Measurements from ENCODE around the gene TMOD3. TPM values are rescaled to one million over a fixed set of nuclear protein-coding genes. Genes with fewer than 3 reads are reported as not detected.

TMOD3 gene
- total RNA-seq, 1 donor from 2014 or later: 75.4 TPM

DNA sequence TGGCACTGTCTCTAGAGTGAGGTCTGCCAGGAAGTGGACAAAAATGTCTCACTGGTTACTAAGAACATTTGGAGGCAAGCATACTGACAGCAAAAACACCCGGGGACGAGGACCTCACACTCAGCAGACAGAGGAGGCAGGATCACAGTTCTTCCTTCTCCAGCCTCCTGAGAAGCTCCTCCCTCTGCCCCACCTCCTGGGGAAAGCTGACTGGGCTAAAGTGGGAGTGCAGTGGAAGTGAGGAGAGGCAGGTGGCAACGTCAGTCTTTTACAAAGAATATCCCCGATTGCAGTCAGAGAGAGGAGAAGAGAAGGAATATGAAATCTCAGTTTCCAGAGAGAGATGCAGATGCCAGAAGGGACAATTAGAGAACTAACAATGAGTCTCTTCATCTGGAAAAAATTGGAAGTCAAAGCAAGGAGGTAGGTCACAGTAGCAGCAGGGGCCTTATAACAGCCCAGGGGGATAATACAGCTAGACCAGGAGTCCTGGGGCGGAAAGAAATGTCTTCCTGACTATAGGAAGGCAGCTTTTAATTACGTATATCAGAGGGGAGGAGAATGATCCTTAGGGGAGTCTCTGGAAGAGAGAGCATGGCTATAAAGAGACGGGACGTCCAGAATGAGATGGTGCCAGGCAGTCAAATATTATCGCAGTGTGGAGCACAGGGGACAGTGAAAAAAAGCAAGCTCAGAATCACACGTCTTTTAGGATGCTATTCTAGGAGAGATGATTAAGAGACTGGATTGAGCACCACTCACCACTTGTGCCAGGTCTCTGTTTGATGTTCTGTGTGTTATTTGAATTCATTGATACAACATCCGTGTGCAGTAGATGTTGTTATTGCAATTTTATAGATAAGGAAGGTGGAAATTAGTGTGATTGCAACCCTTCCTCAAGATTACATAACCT lies 95.0 kb downstream of the TMOD3 start:
- Mint-ChIP-seq H3K27ac (ENCODE audit: unreplicated experiment) (peak overlapping the region; percentile 2), H3K27me3 (ENCODE audit: unreplicated experiment) (no peaks in the 10 kb centered on the region), H3K9me3 (ENCODE audit: unreplicated experiment) (no peaks in the 10 kb centered on the region), H3K36me3 (ENCODE audit: unreplicated experiment) (peaks cover 24% of the 10 kb centered on the region), H3K4me1 (ENCODE audit: unreplicated experiment) (no peaks in the 10 kb centered on the region), H3K4me3 (ENCODE audit: unreplicated experiment) (no peak overlapping the region)
- TF ChIP-seq, protein P1, sequence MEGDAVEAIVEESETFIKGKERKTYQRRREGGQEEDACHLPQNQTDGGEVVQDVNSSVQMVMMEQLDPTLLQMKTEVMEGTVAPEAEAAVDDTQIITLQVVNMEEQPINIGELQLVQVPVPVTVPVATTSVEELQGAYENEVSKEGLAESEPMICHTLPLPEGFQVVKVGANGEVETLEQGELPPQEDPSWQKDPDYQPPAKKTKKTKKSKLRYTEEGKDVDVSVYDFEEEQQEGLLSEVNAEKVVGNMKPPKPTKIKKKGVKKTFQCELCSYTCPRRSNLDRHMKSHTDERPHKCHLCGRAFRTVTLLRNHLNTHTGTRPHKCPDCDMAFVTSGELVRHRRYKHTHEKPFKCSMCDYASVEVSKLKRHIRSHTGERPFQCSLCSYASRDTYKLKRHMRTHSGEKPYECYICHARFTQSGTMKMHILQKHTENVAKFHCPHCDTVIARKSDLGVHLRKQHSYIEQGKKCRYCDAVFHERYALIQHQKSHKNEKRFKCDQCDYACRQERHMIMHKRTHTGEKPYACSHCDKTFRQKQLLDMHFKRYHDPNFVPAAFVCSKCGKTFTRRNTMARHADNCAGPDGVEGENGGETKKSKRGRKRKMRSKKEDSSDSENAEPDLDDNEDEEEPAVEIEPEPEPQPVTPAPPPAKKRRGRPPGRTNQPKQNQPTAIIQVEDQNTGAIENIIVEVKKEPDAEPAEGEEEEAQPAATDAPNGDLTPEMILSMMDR (IDR thresholded peaks at IDR 0.05): no peak
- DNase-seq (ENCODE audit: extremely low spot score, unreplicated experiment): peak; percentile 65

GRCh38 chr15:51926809-51927208 lies 97.4 kb downstream of the TMOD3 start:
- H3K36me3 Mint-ChIP-seq (ENCODE audit: unreplicated experiment): peaks cover 25% of the 10 kb centered on the region
- no peak for DNase-seq (ENCODE audit: extremely low spot score, unreplicated experiment)
- H3K9me3 Mint-ChIP-seq (ENCODE audit: unreplicated experiment): no peaks in the 10 kb centered on the region
- H3K27me3 Mint-ChIP-seq (ENCODE audit: unreplicated experiment): no peaks in the 10 kb centered on the region
- no peak overlapping the region for H3K4me3 Mint-ChIP-seq (ENCODE audit: unreplicated experiment)
- no peaks in the 10 kb centered on the region for H3K4me1 Mint-ChIP-seq (ENCODE audit: unreplicated experiment)
- TF ChIP-seq, protein P1 (IDR thresholded peaks at IDR 0.05): no peak
- no peak overlapping the region for H3K27ac Mint-ChIP-seq (ENCODE audit: unreplicated experiment)

GRCh38 chr15:51931016-51931415 lies 101.6 kb downstream of the TMOD3 start:
- Mint-ChIP-seq H3K4me1 (ENCODE audit: unreplicated experiment) (no peaks in the 10 kb centered on the region), H3K27ac (ENCODE audit: unreplicated experiment) (no peak overlapping the region)
- TF ChIP-seq, protein P1 (IDR thresholded peaks at IDR 0.05): no peak

DNA sequence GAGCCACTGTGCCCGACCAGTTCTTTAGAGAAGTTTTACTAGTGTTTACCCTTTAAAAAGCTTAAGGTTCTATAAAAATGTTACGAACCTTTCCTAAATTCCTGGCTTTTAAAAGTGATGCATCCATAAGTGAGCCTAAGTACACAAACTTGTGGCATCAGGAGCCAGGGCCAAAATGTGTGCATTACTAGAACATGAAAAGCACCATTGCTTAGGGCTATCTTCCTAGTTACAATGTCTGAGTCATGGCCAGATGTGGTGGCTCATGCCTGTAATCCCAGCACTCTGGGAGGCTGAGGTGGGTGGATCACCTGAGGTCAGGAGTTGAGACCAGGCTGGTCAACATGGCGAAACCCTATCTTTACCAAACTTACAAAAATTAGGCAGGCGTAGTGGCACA lies 102.2 kb downstream of the TMOD3 start:
- Mint-ChIP-seq H3K36me3 (ENCODE audit: unreplicated experiment) (peaks cover 21% of the 10 kb centered on the region), H3K9me3 (ENCODE audit: unreplicated experiment) (no peaks in the 10 kb centered on the region), H3K4me3 (ENCODE audit: unreplicated experiment) (no peak overlapping the region), H3K4me1 (ENCODE audit: unreplicated experiment) (no peaks in the 10 kb centered on the region), H3K27ac (ENCODE audit: unreplicated experiment) (no peak overlapping the region), H3K27me3 (ENCODE audit: unreplicated experiment) (no peaks in the 10 kb centered on the region)
- TF ChIP-seq, protein P1 (IDR thresholded peaks at IDR 0.05): no peak
- no peak for DNase-seq (ENCODE audit: extremely low spot score, unreplicated experiment)

More at GRCh38 chr15:51931016-51931415, 101.6 kb downstream of the TMOD3 start:
- no peak for DNase-seq (ENCODE audit: extremely low spot score, unreplicated experiment)
- Mint-ChIP-seq H3K4me3 (ENCODE audit: unreplicated experiment) (no peak overlapping the region), H3K9me3 (ENCODE audit: unreplicated experiment) (no peaks in the 10 kb centered on the region), H3K36me3 (ENCODE audit: unreplicated experiment) (peaks cover 18% of the 10 kb centered on the region), H3K27me3 (ENCODE audit: unreplicated experiment) (no peaks in the 10 kb centered on the region)

- Mint-ChIP-seq H3K27me3 (ENCODE audit: unreplicated experiment) (no peaks in the 10 kb centered on the region), H3K4me1 (ENCODE audit: unreplicated experiment) (no peaks in the 10 kb centered on the region), H3K9me3 (ENCODE audit: unreplicated experiment) (no peaks in the 10 kb centered on the region), H3K36me3 (ENCODE audit: unreplicated experiment) (peaks cover 18% of the 10 kb centered on the region), H3K4me3 (ENCODE audit: unreplicated experiment) (no peak overlapping the region), H3K27ac (ENCODE audit: unreplicated experiment) (no peak overlapping the region)
- TF ChIP-seq, protein P1 (IDR thresholded peaks at IDR 0.05): no peak
- DNase-seq (ENCODE audit: extremely low spot score, unreplicated experiment): no peak
Observed at GRCh38 chr15:51932161-51932560, 102.7 kb downstream of the TMOD3 start.
